Astrocyte of the hippocampus (primary cell): ENCODE data around the gene ZFP36L1.

Experiments
- DNase-seq: peaks from one replicate; pipeline ENCODE4 v3.0.0; 2011; ENCODE audit warnings: low read depth, low spot score

ZFP36L1 gene

GRCh38 chr14:68795597-68796417, 2.9 kb upstream of the ZFP36L1 start:
- DNase-seq, result peak; percentile 94

GRCh38 chr14:68794851-68795596, 2.2 kb upstream of the ZFP36L1 start:
- peak; percentile 90 for DNase-seq

GRCh38 chr14:68794130-68794850, 1.4 kb upstream of the ZFP36L1 start:
- peak; percentile 92 for DNase-seq

- DNase-seq, result no peak
These were observed 865 bp upstream of the ZFP36L1 start for GRCh38 chr14:68793734-68794129.

GRCh38 chr14:68792678-68792978, 239 bp downstream of the ZFP36L1 start:
- no peak for DNase-seq

GRCh38 chr14:68791902-68792677, 777 bp downstream of the ZFP36L1 start:
- peak; percentile 47 for DNase-seq

- DNase-seq, result peak; percentile 72
These were observed 1.6 kb downstream of the ZFP36L1 start for GRCh38 chr14:68791078-68791901.

GRCh38 chr14:68790644-68791077, 2.2 kb downstream of the ZFP36L1 start:
- DNase-seq, result peak; percentile 49

- peak; percentile 63 for DNase-seq
These were observed 2.8 kb downstream of the ZFP36L1 start for GRCh38 chr14:68789821-68790643.

GRCh38 chr14:68788996-68789820, 3.7 kb downstream of the ZFP36L1 start:
- peak; percentile 91 for DNase-seq

GRCh38 chr14:68788275-68788995, 4.4 kb downstream of the ZFP36L1 start:
- DNase-seq, result no peak

GRCh38 chr14:68787092-68787992, 5.5 kb downstream of the ZFP36L1 start:
- DNase-seq, result no peak

- DNase-seq, result peak; percentile 48
These were observed 6.3 kb downstream of the ZFP36L1 start for GRCh38 chr14:68786491-68787091.

- DNase-seq, result peak; percentile 54
These were observed 7.1 kb downstream of the ZFP36L1 start for GRCh38 chr14:68785534-68786490.

- peak; percentile 52 for DNase-seq
These were observed 7.8 kb downstream of the ZFP36L1 start for GRCh38 chr14:68784978-68785533.
